ENCODE measurements around the gene DLL4. TPM values are rescaled to one million over a fixed set of nuclear protein-coding genes. Genes with fewer than 3 reads are reported as not detected.

The DLL4 gene
- total and polyA plus RNA-seq, 4 donors: 11.8 to 31.8 (median 17.1) TPM

DNA sequence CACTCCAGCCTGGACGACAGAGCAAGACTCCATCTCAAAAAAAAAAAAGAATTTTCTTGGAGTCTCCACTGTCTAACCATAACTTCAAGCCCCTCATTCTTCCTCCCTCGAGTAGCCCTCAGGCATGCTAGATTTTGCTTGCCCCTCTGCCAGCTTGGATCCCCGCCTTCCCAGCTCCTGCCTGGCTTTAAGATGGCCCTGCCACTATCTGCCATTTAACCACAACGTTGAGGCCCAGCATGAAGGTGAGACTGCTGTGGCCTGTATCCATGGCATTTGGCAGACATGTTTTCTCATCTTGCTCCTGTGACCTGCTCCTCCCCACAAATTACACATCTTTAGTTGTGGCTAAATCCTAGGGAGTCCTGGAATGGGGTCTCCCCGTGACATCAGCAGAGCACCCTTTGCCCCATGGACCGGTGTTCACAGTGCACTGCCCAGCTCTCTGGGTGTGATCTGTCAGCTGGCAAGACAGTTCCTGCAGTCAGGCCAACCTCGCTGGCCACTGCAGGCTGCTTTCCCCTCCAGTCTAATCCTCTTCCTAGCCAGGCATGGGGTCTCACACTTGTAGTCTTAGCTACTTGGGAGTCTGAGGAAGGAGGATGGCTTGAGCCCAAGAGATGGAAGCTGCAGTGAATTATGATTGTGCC lies 24.5 kb upstream of the DLL4 start:
- DNase-seq: no peak
- Histone ChIP-seq H3K27ac (ENCODE audit: low read depth in 1 of 2, low read length in 1 of 2) (peak overlapping the region in 1 of 2 donors; percentile 29), H3K4me1 (ENCODE audit: control insufficient read depth in 5 of 5, insufficient read depth in 5 of 5, low read length in 5 of 5) (peaks cover 4 to 37% (median 26%) of the 10 kb centered on the region in 5 donors), H3K9me3 (ENCODE audit: control insufficient read depth in 4 of 4, insufficient read depth in 3 of 4, low read length in 3 of 4) (no peaks in the 10 kb centered on the region), H3K36me3 (ENCODE audit: control insufficient read depth in 4 of 4, insufficient read depth in 4 of 4, low read length in 4 of 4) (peaks cover 16 to 33% (median 22%) of the 10 kb centered on the region in 4 donors), H3K9ac (ENCODE audit: insufficient read depth in 1 of 2, low read length in 2 of 2) (no peak overlapping the region), H3K4me3 (no peak overlapping the region), H3K27me3 (ENCODE audit: control insufficient read depth in 3 of 3, insufficient read depth in 3 of 3, low read length in 2 of 3) (no peaks in the 10 kb centered on the region)
- TF ChIP-seq, protein P1, sequence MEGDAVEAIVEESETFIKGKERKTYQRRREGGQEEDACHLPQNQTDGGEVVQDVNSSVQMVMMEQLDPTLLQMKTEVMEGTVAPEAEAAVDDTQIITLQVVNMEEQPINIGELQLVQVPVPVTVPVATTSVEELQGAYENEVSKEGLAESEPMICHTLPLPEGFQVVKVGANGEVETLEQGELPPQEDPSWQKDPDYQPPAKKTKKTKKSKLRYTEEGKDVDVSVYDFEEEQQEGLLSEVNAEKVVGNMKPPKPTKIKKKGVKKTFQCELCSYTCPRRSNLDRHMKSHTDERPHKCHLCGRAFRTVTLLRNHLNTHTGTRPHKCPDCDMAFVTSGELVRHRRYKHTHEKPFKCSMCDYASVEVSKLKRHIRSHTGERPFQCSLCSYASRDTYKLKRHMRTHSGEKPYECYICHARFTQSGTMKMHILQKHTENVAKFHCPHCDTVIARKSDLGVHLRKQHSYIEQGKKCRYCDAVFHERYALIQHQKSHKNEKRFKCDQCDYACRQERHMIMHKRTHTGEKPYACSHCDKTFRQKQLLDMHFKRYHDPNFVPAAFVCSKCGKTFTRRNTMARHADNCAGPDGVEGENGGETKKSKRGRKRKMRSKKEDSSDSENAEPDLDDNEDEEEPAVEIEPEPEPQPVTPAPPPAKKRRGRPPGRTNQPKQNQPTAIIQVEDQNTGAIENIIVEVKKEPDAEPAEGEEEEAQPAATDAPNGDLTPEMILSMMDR (IDR thresholded peaks at IDR 0.05; ENCODE audit: control extremely low read depth, extremely low read depth): no peak
- 71 to 75% methylated on average over 7 of the region's 7 CpGs for WGBS, 2 donors
- ATAC-seq (ENCODE audit: insufficient read depth, low FRiP score): no peak

DNA sequence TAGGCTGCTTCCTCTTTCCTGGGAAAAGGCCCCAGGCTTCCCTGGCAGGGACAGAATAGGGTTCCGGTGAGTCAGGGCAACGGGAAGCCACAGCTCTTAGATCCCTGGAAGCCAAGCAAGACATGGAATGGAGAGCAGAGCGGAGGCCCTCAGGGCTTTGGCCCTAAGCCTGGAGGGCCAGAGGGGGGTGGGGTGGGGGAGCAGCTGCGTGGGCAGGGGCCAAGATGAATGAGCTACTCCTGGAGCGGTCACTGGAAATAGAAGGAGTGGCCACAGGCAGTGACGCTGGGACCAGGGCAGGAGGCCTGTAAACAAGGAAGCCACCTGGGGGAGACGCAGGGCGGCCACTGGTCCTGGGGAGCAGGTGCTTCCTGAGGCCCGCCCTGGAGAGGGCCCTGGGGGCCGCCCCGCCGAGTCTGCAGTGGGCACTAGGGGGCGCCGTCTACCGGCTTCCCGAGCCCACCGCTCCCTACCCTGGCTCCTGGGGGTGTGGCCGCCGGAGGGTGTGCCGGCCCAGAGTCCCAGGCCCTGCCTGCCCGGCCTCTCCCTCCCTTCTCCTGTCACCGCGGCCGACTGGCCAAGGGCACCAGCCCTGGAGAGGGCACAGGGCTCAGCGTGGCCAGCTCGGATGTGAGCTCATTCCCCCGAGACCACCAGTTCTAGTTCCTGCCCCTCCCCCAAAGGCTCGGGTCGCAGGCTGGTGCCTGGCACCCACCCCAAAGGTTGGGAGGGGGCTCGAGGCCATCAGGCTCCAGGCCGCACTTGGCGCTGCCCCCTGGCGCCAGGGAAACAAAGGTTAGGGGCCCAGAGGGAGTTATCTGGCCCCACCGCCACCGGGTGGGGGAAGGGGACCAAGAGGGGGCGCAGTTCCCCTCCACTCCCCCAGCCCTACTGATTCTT lies 22.8 kb upstream of the DLL4 start:
- Histone ChIP-seq H3K4me1 (ENCODE audit: control insufficient read depth in 5 of 5, insufficient read depth in 5 of 5, low read length in 5 of 5) (peaks cover 4 to 44% (median 36%) of the 10 kb centered on the region in 5 donors), H3K27ac (ENCODE audit: low read depth in 1 of 2, low read length in 1 of 2) (peak overlapping the region; percentile 88 to 97), H3K9ac (ENCODE audit: insufficient read depth in 1 of 2, low read length in 2 of 2) (peak overlapping the region; percentile 63 to 67), H3K9me3 (ENCODE audit: control insufficient read depth in 4 of 4, insufficient read depth in 3 of 4, low read length in 3 of 4) (no peaks in the 10 kb centered on the region), H3K4me3 (peak overlapping the region; percentile 27), H3K36me3 (ENCODE audit: control insufficient read depth in 4 of 4, insufficient read depth in 4 of 4, low read length in 4 of 4) (peaks cover 7 to 21% (median 14%) of the 10 kb centered on the region in 4 donors), H3K27me3 (ENCODE audit: control insufficient read depth in 3 of 3, insufficient read depth in 3 of 3, low read length in 2 of 3) (no peaks in the 10 kb centered on the region)
- DNase-seq (peak; percentile 83 to 88 (median 87)), ATAC-seq (ENCODE audit: insufficient read depth, low FRiP score) (peak; percentile 84)
- TF ChIP-seq, protein P1 (IDR thresholded peaks at IDR 0.05; ENCODE audit: control extremely low read depth, extremely low read depth): peak; percentile 59
- 2 to 3% methylated on average over 28 to 36 of the region's 36 CpGs for WGBS, 2 donors

DNA sequence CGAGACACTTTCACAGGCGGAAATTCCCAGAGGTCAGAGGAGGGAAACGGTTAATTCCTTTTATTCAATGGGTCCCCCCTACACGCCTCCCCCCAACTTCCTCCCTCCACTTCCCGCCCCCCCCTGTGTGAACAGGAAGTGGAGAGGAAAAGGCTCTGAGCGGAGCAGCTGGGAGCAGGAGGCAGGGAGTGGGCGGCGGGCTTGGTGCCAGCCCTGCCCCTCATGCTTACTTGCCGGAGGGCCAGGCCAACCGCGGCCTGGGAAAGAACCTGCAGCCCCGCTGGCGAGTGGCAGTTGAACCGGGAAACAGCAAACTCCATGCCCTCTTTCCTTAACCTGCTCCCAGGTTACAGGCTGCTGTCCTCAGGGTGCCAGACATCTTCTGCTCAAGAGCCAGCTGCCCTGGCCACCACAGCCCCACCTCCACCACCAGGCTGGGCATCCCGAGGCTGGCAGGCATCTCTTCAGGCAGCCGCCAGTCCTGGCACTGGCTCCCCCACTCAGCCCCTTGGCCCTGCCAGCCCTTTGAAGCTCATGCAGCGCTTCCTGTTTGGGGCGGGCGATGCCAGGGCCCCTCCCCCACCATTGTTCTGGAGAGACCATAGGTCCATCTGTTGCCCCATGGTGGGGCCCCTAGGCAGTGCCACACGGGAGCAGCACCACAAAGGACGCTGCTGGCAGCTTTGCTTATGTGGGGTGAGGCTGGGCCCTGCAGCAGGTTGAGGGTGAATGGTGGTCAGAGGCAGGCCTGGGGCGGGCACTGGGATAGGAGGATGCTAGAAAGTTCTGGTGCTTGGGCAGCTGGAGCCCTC lies 21.9 kb upstream of the DLL4 start:
- no peaks in the 10 kb centered on the region for H3K9me3 ChIP-seq (ENCODE audit: control insufficient read depth in 4 of 4, insufficient read depth in 3 of 4, low read length in 3 of 4)
- peak overlapping the region; percentile 88 to 97 for H3K27ac ChIP-seq (ENCODE audit: low read depth in 1 of 2, low read length in 1 of 2)
- TF ChIP-seq, protein P1 (IDR thresholded peaks at IDR 0.05; ENCODE audit: control extremely low read depth, extremely low read depth): no peak
- peaks cover 4 to 47% (median 36%) of the 10 kb centered on the region in 5 donors for H3K4me1 ChIP-seq (ENCODE audit: control insufficient read depth in 5 of 5, insufficient read depth in 5 of 5, low read length in 5 of 5)
- WGBS, 2 donors: 9 to 13% methylated on average over 22 of the region's 22 CpGs
- DNase-seq (peak; percentile 72 to 81 (median 73)), ATAC-seq (ENCODE audit: insufficient read depth, low FRiP score) (peak; percentile 13)
- H3K36me3 ChIP-seq (ENCODE audit: control insufficient read depth in 4 of 4, insufficient read depth in 4 of 4, low read length in 4 of 4): peaks cover 7 to 21% (median 12%) of the 10 kb centered on the region in 4 donors
- H3K9ac ChIP-seq (ENCODE audit: insufficient read depth in 1 of 2, low read length in 2 of 2): peak overlapping the region; percentile 63 to 67
- H3K4me3 ChIP-seq: no peak overlapping the region
- no peaks in the 10 kb centered on the region for H3K27me3 ChIP-seq (ENCODE audit: control insufficient read depth in 3 of 3, insufficient read depth in 3 of 3, low read length in 2 of 3)

Data from lung (tissue), 12 donors.